Lung (tissue), 16 donors: ENCODE data around the gene ZSWIM8. TPM values are rescaled to one million over a fixed set of nuclear protein-coding genes. Genes with fewer than 3 reads are reported as not detected.
"Not testable (repeated sequence)": the region's sequence is repeated elsewhere in the genome, so short reads cannot be mapped to it uniquely, and the experiment has no call there.

Experiments
- ATAC-seq: fragments of 200-7000 bp; cut with Tn5 transposase; one replicate; pipeline ENCODE4 v1.9.1; 2020; ENCODE audit warnings: moderate number of reproducible peaks; ENCODE audit not compliant: insufficient read depth, low FRiP score
- DNase-seq, 3 donors: peaks; one replicate each; pipeline ENCODE4 v3.0.0-alpha.2; 2013 to 2017
- H3K27ac ChIP-seq, 2 donors: one replicate each; pipeline ENCODE4 v1.5.1; 2013; ENCODE audit warnings: mild to moderate bottlenecking in 2 of 2, moderate library complexity in 2 of 2, control low read depth in 1 of 2, inconsistent platforms in 1 of 2, low read depth in 1 of 2, low read length in 1 of 2
- H3K27me3 ChIP-seq, 3 donors: one replicate each; pipeline ENCODE4 v1.5.1; 2013; ENCODE audit warnings: low read length in 2 of 3; ENCODE audit not compliant: control insufficient read depth in 3 of 3, insufficient read depth in 3 of 3
- H3K36me3 ChIP-seq, 4 donors: one replicate each; pipeline ENCODE4 v1.5.1; 2013; ENCODE audit warnings: low read length in 4 of 4, mild to moderate bottlenecking in 1 of 4, moderate library complexity in 1 of 4; ENCODE audit not compliant: control insufficient read depth in 4 of 4, insufficient read depth in 4 of 4
- H3K4me1 ChIP-seq, 5 donors: one replicate each; pipeline ENCODE4 v1.5.1; 2013; ENCODE audit warnings: low read length in 5 of 5, mild to moderate bottlenecking in 2 of 5, moderate library complexity in 1 of 5; ENCODE audit not compliant: control insufficient read depth in 5 of 5, insufficient read depth in 5 of 5
- H3K4me3 ChIP-seq: one replicate; pipeline ENCODE4 v1.5.1; 2013; ENCODE audit warnings: mild to moderate bottlenecking, control low read depth, moderate library complexity
- H3K9ac ChIP-seq, 2 donors: one replicate each; pipeline ENCODE4 v1.5.1; 2013; ENCODE audit warnings: low read length in 2 of 2, control low read depth in 1 of 2; ENCODE audit not compliant: insufficient read depth in 1 of 2
- H3K9me3 ChIP-seq, 4 donors: one replicate each; pipeline ENCODE4 v1.5.1; 2013; ENCODE audit warnings: low read length in 3 of 4, mild to moderate bottlenecking in 1 of 4, moderate library complexity in 1 of 4; ENCODE audit not compliant: control insufficient read depth in 4 of 4, insufficient read depth in 3 of 4
- CTCF ChIP-seq: IDR thresholded peaks from 2 replicates; pipeline ENCODE4 v1.5.1; 2012; ENCODE audit warnings: mild to moderate bottlenecking; ENCODE audit errors: control extremely low read depth, extremely low read depth
- WGBS, 2 donors: extraction: QIAGEN DNeasy Blood & Tissue Kit; methylation state at CpG; one replicate each; pipeline ENCODE4 v1.1.7; 2013; 5-methylcytosine and 5-hydroxymethylcytosine counted together
- long read RNA-seq, 5 donors: transcript quantifications; one replicate each; lab custom pipeline, GENCODE V29; 2026
- polyA plus RNA-seq, 2 donors: library from polyadenylated mRNA; stranded (reverse); fragments of 200-250 nt; gene quantifications; one replicate each; pipeline ENCODE4 v1.2.1, GENCODE V29; 2013
- total RNA-seq, 2 donors: library from RNA; depleted of rRNA in 1 of 2; stranded (reverse); fragments of >200 nt in 1 of 2; gene quantifications; one replicate each; pipeline ENCODE4 v1.2.1, GENCODE V29; 2014 to 2021
- donor health status: control.
- donor health status: control.
- donor health status: Bipolar disorder and iron deficiency.
- donor health status: healthy.
- donor health status: DM: yes; HTN: yes; CAD: no.

The ZSWIM8 gene, protein sequence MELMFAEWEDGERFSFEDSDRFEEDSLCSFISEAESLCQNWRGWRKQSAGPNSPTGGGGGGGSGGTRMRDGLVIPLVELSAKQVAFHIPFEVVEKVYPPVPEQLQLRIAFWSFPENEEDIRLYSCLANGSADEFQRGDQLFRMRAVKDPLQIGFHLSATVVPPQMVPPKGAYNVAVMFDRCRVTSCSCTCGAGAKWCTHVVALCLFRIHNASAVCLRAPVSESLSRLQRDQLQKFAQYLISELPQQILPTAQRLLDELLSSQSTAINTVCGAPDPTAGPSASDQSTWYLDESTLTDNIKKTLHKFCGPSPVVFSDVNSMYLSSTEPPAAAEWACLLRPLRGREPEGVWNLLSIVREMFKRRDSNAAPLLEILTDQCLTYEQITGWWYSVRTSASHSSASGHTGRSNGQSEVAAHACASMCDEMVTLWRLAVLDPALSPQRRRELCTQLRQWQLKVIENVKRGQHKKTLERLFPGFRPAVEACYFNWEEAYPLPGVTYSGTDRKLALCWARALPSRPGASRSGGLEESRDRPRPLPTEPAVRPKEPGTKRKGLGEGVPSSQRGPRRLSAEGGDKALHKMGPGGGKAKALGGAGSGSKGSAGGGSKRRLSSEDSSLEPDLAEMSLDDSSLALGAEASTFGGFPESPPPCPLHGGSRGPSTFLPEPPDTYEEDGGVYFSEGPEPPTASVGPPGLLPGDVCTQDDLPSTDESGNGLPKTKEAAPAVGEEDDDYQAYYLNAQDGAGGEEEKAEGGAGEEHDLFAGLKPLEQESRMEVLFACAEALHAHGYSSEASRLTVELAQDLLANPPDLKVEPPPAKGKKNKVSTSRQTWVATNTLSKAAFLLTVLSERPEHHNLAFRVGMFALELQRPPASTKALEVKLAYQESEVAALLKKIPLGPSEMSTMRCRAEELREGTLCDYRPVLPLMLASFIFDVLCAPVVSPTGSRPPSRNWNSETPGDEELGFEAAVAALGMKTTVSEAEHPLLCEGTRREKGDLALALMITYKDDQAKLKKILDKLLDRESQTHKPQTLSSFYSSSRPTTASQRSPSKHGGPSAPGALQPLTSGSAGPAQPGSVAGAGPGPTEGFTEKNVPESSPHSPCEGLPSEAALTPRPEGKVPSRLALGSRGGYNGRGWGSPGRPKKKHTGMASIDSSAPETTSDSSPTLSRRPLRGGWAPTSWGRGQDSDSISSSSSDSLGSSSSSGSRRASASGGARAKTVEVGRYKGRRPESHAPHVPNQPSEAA (N-terminal part only)
- 100 to 1,000 TPM in 1 of 2 donors, 10 to 100 TPM in 1; 78.0 to 108 TPM for total RNA-seq
- 100 to 1,000 TPM in 1 of 2 donors, 10 to 100 TPM in 1; 70.3 to 113 TPM for polyA plus RNA-seq
- long read RNA-seq, donor 1, transcript ZSWIM8-209 (2 exons, 466 nt) = major isoform, 5 of 16 reads
- long read RNA-seq, donor 1, partial matches to known transcripts = 6 of 16 reads
- long read RNA-seq, donor 1, other reads (novel, unspliced or antisense) = 0 of 16 reads
- long read RNA-seq, donor 2, partial matches to known transcripts = 0 of 2 reads
- long read RNA-seq, donor 2, other reads (novel, unspliced or antisense) = 0 of 2 reads
- long read RNA-seq, donor 3, partial matches to known transcripts = 0 of 2 reads
- long read RNA-seq, donor 3, other reads (novel, unspliced or antisense) = 0 of 2 reads
- long read RNA-seq, donor 4, transcript ZSWIM8-209 (2 exons, 466 nt) = major isoform, 5 of 5 reads
- long read RNA-seq, donor 4, partial matches to known transcripts = 0 of 5 reads
- long read RNA-seq, donor 4, other reads (novel, unspliced or antisense) = 0 of 5 reads
- long read RNA-seq, donor 5, transcript ZSWIM8-209 (2 exons, 466 nt) = major isoform, 8 of 14 reads
- long read RNA-seq, donor 5, partial matches to known transcripts = 5 of 14 reads
- long read RNA-seq, donor 5, other reads (novel, unspliced or antisense) = 0 of 14 reads

- 0% methylated on average over 29 to 36 of the region's 36 CpGs for WGBS, 2 donors
- peak within 1 kb of the TSS; percentile 63 to 76 for H3K9ac ChIP-seq
- peaks cover 0 to 19% (median 15%) of the 10 kb centered on the region in 4 donors for H3K36me3 ChIP-seq
- no peak for TF ChIP-seq CTCF
- peaks cover 3 to 35% (median 16%) of the 10 kb centered on the region in 5 donors for H3K4me1 ChIP-seq
- peak within 1 kb of the TSS; percentile 74 to 89 for H3K27ac ChIP-seq
- peak within 1 kb of the TSS; percentile 80 for H3K4me3 ChIP-seq
- peak; percentile 93 to 99 (median 99) for DNase-seq
- no peaks in the 10 kb centered on the region for H3K9me3 ChIP-seq
- peak; percentile 86 for ATAC-seq
- H3K27me3 ChIP-seq = no peaks in the 10 kb centered on the region
Observed at GRCh38 chr10:73785211-73785720, at the start of gene ZSWIM8. TSS of gene ZSWIM8 (plus strand) at chr10:73785606. CDS start at chr10:73785879, 273 bp downstream.

GRCh38 chr10:73740501-73741254, 44.7 kb upstream of the ZSWIM8 start:
- not testable (repeated sequence) for DNase-seq, ATAC-seq
- WGBS, 2 donors = 96 to 98% methylated on average over 17 to 18 of the region's 18 CpGs

GRCh38 chr10:73742454-73742734, 43.0 kb upstream of the ZSWIM8 start:
- Histone ChIP-seq H3K4me3 (no peak overlapping the region), H3K27ac (no peak overlapping the region), H3K9ac (peak overlapping the region in 1 of 2 donors; percentile 100), H3K9me3 (no peaks in the 10 kb centered on the region), H3K27me3 (no peaks in the 10 kb centered on the region), H3K36me3 (peaks cover 6 to 10% (median 8%) of the 10 kb centered on the region in 4 donors), H3K4me1 (peaks cover 2 to 19% (median 6%) of the 10 kb centered on the region in 5 donors)
- DNase-seq (no peak), ATAC-seq (no peak)
- no peak for TF ChIP-seq CTCF
- 86 to 93% methylated on average over 5 of the region's 5 CpGs for WGBS, 2 donors

More at GRCh38 chr10:73740501-73741254, 44.7 kb upstream of the ZSWIM8 start:
- not testable (repeated sequence) for H3K27me3 ChIP-seq, H3K27ac ChIP-seq, H3K9me3 ChIP-seq, H3K4me3 ChIP-seq, H3K9ac ChIP-seq
- peaks cover 1 to 19% (median 6%) of the 10 kb centered on the region in 5 donors for H3K4me1 ChIP-seq
- H3K36me3 ChIP-seq = peaks cover 0 to 13% (median 5%) of the 10 kb centered on the region in 4 donors
